A673 (cell line): ENCODE measurements around the gene ZNF672. TPM values are rescaled to one million over a fixed set of nuclear protein-coding genes. Genes with fewer than 3 reads are reported as not detected.

ENCODE experiments used
- BruUV-seq: library from RNA; stranded (reverse); fragments of 400-500 nt; replicated peaks from 2 replicates; lab custom pipeline; 2021; lab: Mats Ljungman, UMichigan
- CTCF ChIA-PET: fragments of 300-600 bp; sonication (Branson Sonifier 250); formaldehyde crosslinking; loops from one replicate; lab custom pipeline; 2022; ENCODE audit warnings: antibody characterized with exemption; lab: Charles Lee
- POLR2A ChIA-PET: fragments of 300-600 bp; sonication (Branson Sonifier 250); formaldehyde crosslinking; loops from one replicate; lab custom pipeline; 2022; ENCODE audit warnings: antibody characterized with exemption; ENCODE audit not compliant: low non-redundant PET; lab: Charles Lee
- DNase-seq: peaks from one replicate; pipeline ENCODE4 v3.0.0-alpha.2; 2015; ENCODE audit warnings: low spot score
- H3K27ac ChIP-seq: fragments of 200-600 bp; sonication (generic); 2 replicates; pipeline ENCODE4 v1.5.1; 2016; ENCODE audit warnings: mixed run types, low read depth, mild to moderate bottlenecking, mixed read lengths, antibody characterized with exemption, low read length; ENCODE audit not compliant: poor library complexity, severe bottlenecking
- H3K27me3 ChIP-seq: fragments of 200-600 bp; sonication (generic); replicated peaks from 2 replicates; pipeline ENCODE4 v1.6.1; 2017; ENCODE audit warnings: mixed run types, low read depth, mild to moderate bottlenecking, mixed read lengths, antibody characterized with exemption, low read length; ENCODE audit not compliant: insufficient read depth, poor library complexity
- H3K36me3 ChIP-seq: fragments of 200-600 bp; sonication (generic); 2 replicates; pipeline ENCODE4 v1.6.1; 2016; ENCODE audit warnings: mixed run types, mild to moderate bottlenecking, mixed read lengths, antibody characterized with exemption, low read length; ENCODE audit not compliant: insufficient read depth, poor library complexity, severe bottlenecking
- H3K4me1 ChIP-seq: fragments of 200-600 bp; sonication (generic); 2 replicates; pipeline ENCODE4 v1.6.1; 2017; ENCODE audit warnings: mixed run types, mild to moderate bottlenecking, mixed read lengths, antibody characterized with exemption, low read length; ENCODE audit not compliant: insufficient read depth, poor library complexity, severe bottlenecking
- H3K4me3 ChIP-seq: fragments of 200-600 bp; sonication (generic); 2 replicates; pipeline ENCODE4 v1.5.1; 2016; ENCODE audit warnings: low read depth, mixed run types, mild to moderate bottlenecking, mixed read lengths, low read length; ENCODE audit not compliant: poor library complexity, severe bottlenecking
- H3K9me3 ChIP-seq: fragments of 200-600 bp; sonication (generic); 2 replicates; pipeline ENCODE4 v1.6.1; 2016; ENCODE audit warnings: mixed run types, low read depth, mild to moderate bottlenecking, mixed read lengths, antibody characterized with exemption, low read length; ENCODE audit not compliant: poor library complexity, severe bottlenecking
- EZH2 ChIP-seq: fragments of 200-600 bp; sonication (generic); IDR thresholded peaks from 2 replicates; pipeline ENCODE4 v1.6.1; 2017; ENCODE audit warnings: borderline replicate concordance, low read depth, mild to moderate bottlenecking, mixed read lengths, antibody characterized with exemption, low read length; ENCODE audit not compliant: poor library complexity, severe bottlenecking
- intact Hi-C: fragments of 100-400 bp; cut with micrococcal nuclease; formaldehyde crosslinking; loops from one replicate; pipeline ENCODE4 v1.10.0; 2022; ENCODE audit not compliant: unreplicated experiment
- total RNA-seq: library from RNA; stranded (reverse); gene quantifications from 2 replicates; pipeline ENCODE4 v1.2.3, GENCODE V29; 2021
- TF ChIP-seq, protein P1 (sequence below): fragments of 300-800, 200-600 bp; sonication (generic); conservative IDR thresholded peaks from 2 replicates; pipeline ENCODE4 v1.5.1; 2017; ENCODE audit warnings: low read depth, mild to moderate bottlenecking, antibody characterized with exemption, low read length, moderate library complexity, mixed read lengths

Gene ZNF672
- total RNA-seq, 1 experiment from 2014 or later, result 21.6 TPM

- TF ChIP-seq, protein P1, sequence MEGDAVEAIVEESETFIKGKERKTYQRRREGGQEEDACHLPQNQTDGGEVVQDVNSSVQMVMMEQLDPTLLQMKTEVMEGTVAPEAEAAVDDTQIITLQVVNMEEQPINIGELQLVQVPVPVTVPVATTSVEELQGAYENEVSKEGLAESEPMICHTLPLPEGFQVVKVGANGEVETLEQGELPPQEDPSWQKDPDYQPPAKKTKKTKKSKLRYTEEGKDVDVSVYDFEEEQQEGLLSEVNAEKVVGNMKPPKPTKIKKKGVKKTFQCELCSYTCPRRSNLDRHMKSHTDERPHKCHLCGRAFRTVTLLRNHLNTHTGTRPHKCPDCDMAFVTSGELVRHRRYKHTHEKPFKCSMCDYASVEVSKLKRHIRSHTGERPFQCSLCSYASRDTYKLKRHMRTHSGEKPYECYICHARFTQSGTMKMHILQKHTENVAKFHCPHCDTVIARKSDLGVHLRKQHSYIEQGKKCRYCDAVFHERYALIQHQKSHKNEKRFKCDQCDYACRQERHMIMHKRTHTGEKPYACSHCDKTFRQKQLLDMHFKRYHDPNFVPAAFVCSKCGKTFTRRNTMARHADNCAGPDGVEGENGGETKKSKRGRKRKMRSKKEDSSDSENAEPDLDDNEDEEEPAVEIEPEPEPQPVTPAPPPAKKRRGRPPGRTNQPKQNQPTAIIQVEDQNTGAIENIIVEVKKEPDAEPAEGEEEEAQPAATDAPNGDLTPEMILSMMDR, result peak; percentile 78
- TF ChIP-seq EZH2, result no peak
- H3K36me3 ChIP-seq, result peaks cover 9% of the 10 kb centered on the region
- intact Hi-C loops, result no loop called here
- peak overlapping the region; percentile 34 for H3K27ac ChIP-seq
- H3K9me3 ChIP-seq, result no peaks in the 10 kb centered on the region
- CTCF ChIA-PET, result no interaction called here
- peak; percentile 70 for DNase-seq
- no TSS peak for BruUV-seq
- H3K27me3 ChIP-seq, result no peaks in the 10 kb centered on the region
- POLR2A ChIA-PET, result no interaction called here
- H3K4me1 ChIP-seq, result peaks cover 4% of the 10 kb centered on the region
- no peak overlapping the region for H3K4me3 ChIP-seq
Observed at GRCh38 chr1:248841702-248842395, 3.8 kb downstream of the ZNF672 start.

DNA sequence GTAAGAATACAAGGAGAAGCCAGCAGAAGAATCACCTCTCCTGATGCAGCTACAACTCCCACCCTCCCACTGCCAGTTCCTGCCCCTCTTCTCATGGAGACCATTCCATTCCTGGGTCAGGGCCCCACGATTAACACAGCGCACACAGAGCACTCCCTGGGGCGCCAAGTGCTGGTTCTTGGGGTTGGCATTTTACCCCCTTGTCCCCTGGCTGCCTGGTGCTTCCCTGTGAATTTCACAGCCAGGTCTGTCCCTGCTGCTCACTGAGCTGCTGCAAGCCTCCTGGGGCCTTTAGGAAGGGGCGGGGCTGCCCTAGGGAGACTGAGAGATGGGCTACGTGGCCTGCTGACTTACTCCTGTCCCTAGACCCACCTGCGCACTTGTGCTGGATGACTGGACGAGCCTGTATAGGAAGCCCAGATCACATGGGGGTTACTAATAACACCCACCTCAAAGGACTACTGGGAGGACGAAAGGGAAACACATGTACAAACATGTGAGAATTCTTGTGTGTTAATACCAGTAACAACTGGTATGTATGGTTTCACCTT lies 4.8 kb downstream of the ZNF672 start:
- Histone ChIP-seq H3K27me3 (no peaks in the 10 kb centered on the region), H3K27ac (peak overlapping the region; percentile 34), H3K36me3 (peaks cover 9% of the 10 kb centered on the region), H3K4me3 (no peak overlapping the region), H3K9me3 (no peaks in the 10 kb centered on the region), H3K4me1 (peaks cover 4% of the 10 kb centered on the region)
- CTCF ChIA-PET, result interaction anchor here (0.6 kb wide), 1 partner anchor 16 kb away, joined by 3 read pairs; the partner anchor contains the start of gene ZNF692
- POLR2A ChIA-PET, result no interaction called here
- no TSS peak for BruUV-seq
- intact Hi-C loops, result no loop called here
- no peak for TF ChIP-seq EZH2
- TF ChIP-seq, protein P1, result no peak
- no peak for DNase-seq

- H3K27me3 ChIP-seq, result no peaks in the 10 kb centered on the region
- H3K4me1 ChIP-seq, result peaks cover 4% of the 10 kb centered on the region
- H3K4me3 ChIP-seq, result no peak overlapping the region
- intact Hi-C loops, result no loop called here
- no TSS peak for BruUV-seq
- POLR2A ChIA-PET, result no interaction called here
- no peak overlapping the region for H3K27ac ChIP-seq
- CTCF ChIA-PET, result no interaction called here
- no peaks in the 10 kb centered on the region for H3K9me3 ChIP-seq
- no peak for DNase-seq
- TF ChIP-seq, protein P1, result no peak
- no peak for TF ChIP-seq EZH2
- H3K36me3 ChIP-seq, result peaks cover 10% of the 10 kb centered on the region
Observed at GRCh38 chr1:248843687-248844086, 5.7 kb downstream of the ZNF672 start.
